GM18526 (cell line): ENCODE data around the gene EVL.

ENCODE experiments used
- POLR2A ChIP-seq: IDR thresholded peaks from 3 replicates; pipeline ENCODE4 v1.6.1; 2011; ENCODE audit not compliant: insufficient read length; ENCODE audit errors: extremely low read depth

Gene EVL

DNA sequence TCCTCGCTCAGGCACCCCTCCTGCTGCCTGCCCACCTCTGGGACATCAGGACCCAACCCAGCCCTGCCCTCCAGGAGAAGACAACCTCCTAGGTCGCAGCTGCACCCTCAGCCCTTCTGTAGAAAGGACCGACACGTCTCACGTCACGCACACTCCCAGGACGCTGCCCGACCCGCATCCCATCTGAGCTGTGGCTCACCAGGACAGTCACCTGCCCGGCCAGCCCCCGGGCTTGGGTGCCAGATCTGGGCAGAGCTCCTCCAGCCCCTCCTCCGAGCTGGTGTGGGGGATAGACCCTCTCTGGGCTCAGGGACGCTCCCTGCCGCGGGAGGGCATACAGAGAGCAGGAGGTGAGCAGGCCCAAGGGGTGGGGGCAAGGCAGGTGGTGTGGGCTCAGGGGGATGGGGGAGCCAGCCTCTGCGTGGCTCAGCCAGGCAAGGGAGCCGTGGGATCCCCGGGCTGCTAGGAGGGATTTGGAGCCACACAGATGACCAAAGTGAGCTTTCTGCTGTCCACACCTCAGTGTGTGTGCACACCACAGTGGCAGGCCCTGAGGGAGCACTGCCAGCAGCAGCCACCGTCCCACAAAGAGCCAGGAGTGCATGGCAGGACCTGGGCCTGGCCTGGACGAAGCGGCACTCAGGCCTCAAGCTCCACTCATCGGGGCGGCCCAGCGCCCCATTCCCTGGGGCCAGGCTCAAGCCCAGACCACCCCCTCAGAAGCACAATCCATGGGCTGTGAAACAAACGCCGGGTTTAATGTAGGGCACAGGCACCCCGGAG, 80.7 kb downstream of the EVL start:
- no peak for TF ChIP-seq POLR2A

GRCh38 chr14:100146531-100147091, 81.4 kb downstream of the EVL start:
- no peak for TF ChIP-seq POLR2A

GRCh38 chr14:100147181-100147631, 82.0 kb downstream of the EVL start:
- no peak for TF ChIP-seq POLR2A

- TF ChIP-seq POLR2A = no peak
Observed at GRCh38 chr14:100147691-100148464, 82.7 kb downstream of the EVL start.

DNA sequence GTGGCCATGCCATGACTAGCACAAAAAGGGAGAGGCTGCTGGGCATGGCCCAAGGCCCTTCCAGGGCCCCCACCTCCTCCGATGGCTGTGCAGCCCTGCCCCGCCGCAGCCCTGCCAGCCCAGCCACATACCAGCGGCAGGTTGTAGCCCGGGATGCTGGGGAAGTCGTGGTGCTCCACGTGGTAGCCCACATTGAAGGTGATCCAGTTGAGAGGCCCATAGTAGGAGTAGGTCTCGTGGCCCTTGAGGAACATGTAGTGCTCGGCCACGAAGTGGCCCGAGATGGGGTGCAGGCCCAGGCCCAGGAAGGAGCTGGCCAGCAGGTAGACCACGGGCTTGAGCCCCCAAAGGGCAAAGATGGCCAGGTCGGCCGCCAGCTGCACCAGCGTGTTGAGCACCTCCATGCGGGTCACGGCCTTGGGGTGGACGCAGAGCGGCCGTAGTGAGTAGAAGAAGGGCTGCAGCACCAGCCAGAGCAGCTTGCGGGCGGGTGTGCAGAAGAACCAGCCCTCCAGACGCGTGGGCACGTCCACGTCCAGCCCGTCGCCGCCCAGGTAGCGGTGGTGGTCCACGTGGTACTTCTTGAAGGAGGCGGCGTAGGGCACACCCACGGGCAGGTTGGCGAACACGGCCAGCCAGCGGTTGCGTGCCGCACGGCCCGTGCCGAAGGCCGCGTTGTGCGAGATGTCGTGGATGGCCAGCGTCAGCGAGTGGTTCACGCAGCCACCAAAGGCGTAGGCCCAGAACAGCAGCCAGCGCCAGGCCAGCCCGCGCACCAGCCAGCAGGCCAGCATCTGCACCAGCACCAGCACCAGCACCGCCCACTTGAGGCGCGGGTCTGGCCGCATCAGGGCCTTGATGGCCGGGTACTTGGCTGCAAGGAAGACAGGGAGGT, 83.9 kb downstream of the EVL start:
- TF ChIP-seq POLR2A = no peak

DNA sequence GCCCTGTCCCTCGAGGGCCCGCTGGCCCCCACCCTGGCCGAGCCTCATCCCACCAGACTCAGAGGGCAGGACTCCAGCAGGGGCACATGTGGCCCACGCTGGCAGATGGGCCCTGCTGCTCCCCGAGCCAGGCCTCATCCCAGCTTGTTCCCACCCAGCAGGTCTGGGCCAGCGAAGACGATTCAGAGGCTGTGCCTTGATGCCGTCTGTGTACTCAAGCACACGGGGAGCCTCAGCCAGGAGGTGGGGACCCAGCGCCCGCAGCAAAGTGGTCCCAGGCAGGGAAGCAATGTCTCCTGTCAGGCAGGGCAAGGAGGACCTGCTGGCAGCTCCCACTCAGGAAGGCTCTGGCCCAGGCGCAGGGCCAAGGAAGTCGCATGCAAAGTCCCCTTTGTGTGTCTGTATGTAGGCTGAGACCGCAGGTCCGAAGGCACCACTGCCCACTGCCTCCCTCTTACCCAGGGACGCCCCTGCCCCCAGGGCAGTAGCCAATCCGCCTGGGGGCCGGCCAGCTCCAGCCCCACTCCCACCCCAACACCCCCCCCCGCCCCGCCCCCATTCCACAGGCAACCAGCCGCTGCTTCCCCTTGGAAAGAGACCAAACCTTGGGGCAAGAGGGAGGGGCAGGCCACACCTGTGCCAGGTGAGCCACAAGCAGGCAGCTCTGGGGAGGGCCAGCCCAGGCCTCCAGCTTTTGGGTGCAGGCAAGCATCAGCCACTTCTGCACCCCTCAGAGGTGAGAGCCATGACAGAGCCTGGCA, 84.8 kb downstream of the EVL start:
- TF ChIP-seq POLR2A = no peak

- TF ChIP-seq POLR2A = no peak
Observed at GRCh38 chr14:100150932-100151587, 85.8 kb downstream of the EVL start.

DNA sequence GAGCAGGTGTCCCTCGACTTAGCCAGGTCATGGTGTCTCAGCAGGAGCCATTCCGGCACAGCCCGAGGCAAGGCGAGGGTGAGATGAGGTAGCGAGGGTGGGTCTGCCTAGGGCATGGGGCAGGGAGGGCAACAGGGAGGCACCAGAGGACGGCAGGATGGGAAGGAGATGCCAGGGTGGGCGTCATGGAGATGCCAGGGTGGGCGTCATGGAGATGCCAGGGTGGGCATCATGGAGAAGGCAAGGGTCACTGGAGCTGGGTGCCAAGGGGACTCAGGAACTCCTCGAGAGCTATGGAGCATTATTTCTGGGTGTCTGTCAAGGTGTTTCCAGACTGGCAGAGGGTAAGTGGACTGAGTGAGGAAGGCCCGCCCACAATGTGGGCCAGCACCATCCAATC, 86.9 kb downstream of the EVL start:
- TF ChIP-seq POLR2A = no peak

GRCh38 chr14:100153560-100153959, 88.3 kb downstream of the EVL start:
- no peak for TF ChIP-seq POLR2A

DNA sequence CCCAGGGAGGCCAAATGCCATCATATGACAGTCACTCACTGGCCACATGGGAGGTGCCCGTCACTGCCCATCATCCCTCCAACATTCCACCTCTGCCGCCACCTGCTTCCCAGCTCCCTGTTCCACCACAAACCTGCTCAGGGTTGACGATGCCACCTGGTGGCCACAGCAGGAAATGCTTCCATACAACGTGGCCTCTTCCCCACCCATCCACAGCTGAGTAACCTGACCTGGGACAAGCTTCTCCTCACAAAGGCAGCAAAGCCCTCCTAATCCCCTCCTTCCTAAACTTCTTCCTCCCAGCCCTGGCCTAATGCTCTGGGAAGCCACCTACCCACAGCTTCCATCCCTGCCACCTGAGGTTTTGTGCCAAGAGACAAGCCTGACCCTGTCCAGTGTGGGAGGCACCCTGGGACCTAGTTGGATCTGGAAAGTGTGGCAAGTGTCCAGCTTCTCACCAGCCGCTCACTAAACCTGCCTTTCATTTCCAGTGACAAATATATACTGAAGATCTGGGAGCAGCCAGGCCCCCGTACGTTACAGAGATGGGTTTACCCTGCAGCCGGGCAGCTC, 89.9 kb downstream of the EVL start:
- TF ChIP-seq POLR2A = no peak

DNA sequence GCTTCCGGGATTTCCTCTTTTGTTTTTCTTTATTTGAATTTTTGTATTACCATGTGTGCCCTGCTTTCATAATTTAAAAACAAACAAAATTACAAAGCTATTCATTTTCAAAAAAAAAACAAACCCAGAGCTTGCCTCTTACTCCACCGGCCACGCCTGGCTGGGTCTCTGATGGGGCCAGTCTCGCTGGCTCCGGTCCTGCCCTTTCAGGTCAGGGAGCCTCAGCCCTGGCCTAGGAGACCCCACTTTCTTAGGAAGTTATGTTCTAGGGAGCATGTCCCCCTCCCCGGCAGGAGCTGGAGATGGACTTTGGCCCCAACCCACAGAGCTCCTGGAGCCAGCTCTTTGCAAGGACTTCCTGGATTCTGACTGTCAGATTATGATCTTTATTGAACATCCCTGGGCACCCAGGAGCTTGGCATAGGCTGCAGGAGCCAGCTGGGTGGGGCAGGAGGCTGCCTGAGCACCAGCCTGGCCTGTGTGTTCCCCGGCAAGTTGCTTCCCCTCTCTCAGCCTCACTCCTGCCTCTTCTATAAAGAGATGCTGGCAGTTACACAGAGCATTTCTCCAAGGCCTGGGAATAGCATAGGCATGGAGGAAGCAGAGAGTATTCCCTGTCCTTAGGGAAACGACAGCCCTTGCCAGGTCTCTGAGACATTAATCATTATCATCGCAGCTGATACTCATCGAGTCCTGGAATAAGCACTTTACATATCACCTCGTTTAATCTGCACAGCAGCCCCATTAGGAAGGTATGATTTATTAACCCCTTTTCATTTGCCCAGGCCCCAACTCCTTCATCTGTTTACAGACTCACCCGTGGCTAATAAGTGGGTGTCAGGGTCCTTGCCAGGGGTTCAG, 90.8 kb downstream of the EVL start:
- no peak for TF ChIP-seq POLR2A

DNA sequence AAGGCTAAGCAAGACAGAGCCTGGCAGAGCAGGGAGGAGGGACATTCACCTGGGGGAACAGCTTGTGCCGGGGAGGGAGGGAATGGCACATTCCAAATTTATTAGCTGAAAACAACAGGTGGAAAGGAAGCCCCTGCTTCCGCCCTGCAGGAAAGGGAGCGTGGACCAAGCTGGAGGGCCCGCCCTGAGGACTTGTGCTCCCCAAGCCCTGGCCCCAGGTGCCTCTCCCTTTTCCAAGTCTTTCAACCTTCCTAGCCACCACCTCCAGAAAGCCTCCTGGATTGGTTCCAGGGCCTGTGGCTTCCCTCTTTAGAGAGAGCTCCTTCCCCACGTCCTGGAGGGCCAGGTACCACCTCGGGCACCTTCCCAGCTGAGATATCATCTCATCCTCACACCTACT, 91.6 kb downstream of the EVL start:
- TF ChIP-seq POLR2A = no peak

DNA sequence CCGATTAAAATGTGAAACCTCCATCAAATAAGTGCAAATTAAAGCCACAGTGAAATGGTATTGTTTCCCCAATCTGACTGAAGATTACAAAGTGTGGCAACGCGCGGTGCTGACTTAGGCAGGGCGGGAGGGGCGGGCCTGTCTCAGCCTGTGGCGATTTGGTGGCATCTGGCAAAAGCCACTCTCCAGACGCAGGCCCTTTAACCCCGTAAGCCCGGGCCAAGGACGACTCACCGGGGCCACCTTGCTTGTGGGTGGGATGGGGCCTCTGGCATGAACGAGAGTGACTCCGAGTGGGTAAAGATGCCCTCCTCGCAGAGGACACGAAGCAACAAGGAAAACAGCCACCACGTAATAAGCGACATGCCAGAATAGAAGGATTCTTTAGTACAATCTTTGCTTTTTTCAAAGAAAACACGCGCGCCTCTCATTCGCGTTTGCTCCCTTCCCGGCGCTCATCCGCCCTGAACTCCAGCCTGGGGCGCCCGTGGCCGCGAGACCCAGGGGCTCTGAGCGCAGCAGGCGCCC, 93.4 kb downstream of the EVL start:
- no peak for TF ChIP-seq POLR2A
